KMS-11 (cell line): ENCODE measurements around the gene CCDC154.

Source experiments
- H2AFZ ChIP-seq: fragments of 200-600 bp; sonication (generic); 2 replicates; pipeline ENCODE4 v1.6.1; 2016; ENCODE audit warnings: antibody characterized with exemption, mixed run types, low read depth
- H3K27ac ChIP-seq: fragments of 200-600 bp; sonication (generic); 2 replicates; pipeline ENCODE4 v1.6.1; 2016; ENCODE audit warnings: mild to moderate bottlenecking, mixed run types
- H3K27me3 ChIP-seq: fragments of 200-600 bp; sonication (generic); 2 replicates; pipeline ENCODE4 v1.6.1; 2017; ENCODE audit warnings: mild to moderate bottlenecking, low read depth, mixed run types, moderate library complexity; ENCODE audit not compliant: insufficient read depth
- H3K36me3 ChIP-seq: fragments of 200-600 bp; sonication (generic); 2 replicates; pipeline ENCODE4 v1.6.1; 2017; ENCODE audit warnings: mild to moderate bottlenecking, mixed run types; ENCODE audit not compliant: insufficient read depth
- H3K4me1 ChIP-seq: fragments of 200-600 bp; sonication (generic); 2 replicates; pipeline ENCODE4 v1.6.1; 2016; ENCODE audit warnings: mild to moderate bottlenecking, low read depth, mixed run types; ENCODE audit not compliant: poor library complexity, severe bottlenecking
- H3K4me2 ChIP-seq: fragments of 200-600 bp; sonication (generic); 2 replicates; pipeline ENCODE4 v1.7.0; 2016; ENCODE audit warnings: mild to moderate bottlenecking, mixed run types
- H3K4me3 ChIP-seq: fragments of 200-600 bp; sonication (generic); IDR thresholded peaks from 2 replicates; pipeline ENCODE4 v1.6.1; 2017; ENCODE audit warnings: low read depth, low read length, mixed read lengths; ENCODE audit not compliant: insufficient read depth
- H3K79me2 ChIP-seq: fragments of 200-600 bp; sonication (generic); 2 replicates; pipeline ENCODE4 v1.6.1; 2016; ENCODE audit warnings: low read depth, mixed run types; ENCODE audit not compliant: insufficient read depth
- H3K9ac ChIP-seq: fragments of 200-600 bp; sonication (generic); 2 replicates; pipeline ENCODE4 v1.6.1; 2016; ENCODE audit warnings: mild to moderate bottlenecking, mixed run types
- H4K20me1 ChIP-seq: fragments of 200-600 bp; sonication (generic); 2 replicates; pipeline ENCODE4 v1.6.1; 2016; ENCODE audit warnings: mild to moderate bottlenecking, mixed run types; ENCODE audit not compliant: insufficient read depth
- TF ChIP-seq, protein P1 (sequence below): fragments of 200-600 bp; sonication (generic); conservative IDR thresholded peaks from 2 replicates; pipeline ENCODE4 v1.6.1; 2017; ENCODE audit warnings: low read depth, mild to moderate bottlenecking, antibody characterized with exemption, low read length, moderate library complexity, mixed read lengths

CCDC154 gene

DNA sequence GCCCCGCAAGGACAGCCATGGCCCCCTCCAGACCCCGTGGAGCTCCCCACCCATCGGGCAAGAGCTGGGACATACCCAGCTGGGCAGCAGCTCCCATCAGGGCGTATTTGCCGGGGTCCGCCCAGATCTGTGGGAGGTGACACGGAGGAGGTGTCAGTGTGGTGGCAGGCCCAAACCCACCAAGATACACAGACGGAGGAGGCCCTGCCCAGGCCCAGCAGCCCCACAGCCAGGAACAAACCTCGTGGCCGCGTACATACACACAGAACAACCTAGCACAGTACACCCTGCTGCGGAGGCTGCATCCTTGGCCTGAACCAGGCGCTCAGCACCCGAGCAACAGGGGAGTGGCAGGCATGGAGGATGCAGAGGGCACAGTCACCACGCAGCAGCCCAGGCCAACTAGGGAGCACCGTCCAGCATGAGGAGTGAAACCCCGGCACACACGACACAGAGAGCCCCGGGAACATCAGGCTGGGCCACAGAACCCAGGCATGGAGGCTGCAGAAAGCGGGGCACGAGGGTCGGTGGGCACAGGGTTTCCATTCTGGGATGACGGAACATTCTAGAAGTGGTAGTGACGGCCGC is 4.9 kb upstream of the CCDC154 start:
- H3K4me2 ChIP-seq = no peak overlapping the region
- H3K4me1 ChIP-seq = no peaks in the 10 kb centered on the region
- no peak overlapping the region for H3K9ac ChIP-seq
- H3K36me3 ChIP-seq = no peaks in the 10 kb centered on the region
- no peaks in the 10 kb centered on the region for H4K20me1 ChIP-seq
- TF ChIP-seq, protein P1, sequence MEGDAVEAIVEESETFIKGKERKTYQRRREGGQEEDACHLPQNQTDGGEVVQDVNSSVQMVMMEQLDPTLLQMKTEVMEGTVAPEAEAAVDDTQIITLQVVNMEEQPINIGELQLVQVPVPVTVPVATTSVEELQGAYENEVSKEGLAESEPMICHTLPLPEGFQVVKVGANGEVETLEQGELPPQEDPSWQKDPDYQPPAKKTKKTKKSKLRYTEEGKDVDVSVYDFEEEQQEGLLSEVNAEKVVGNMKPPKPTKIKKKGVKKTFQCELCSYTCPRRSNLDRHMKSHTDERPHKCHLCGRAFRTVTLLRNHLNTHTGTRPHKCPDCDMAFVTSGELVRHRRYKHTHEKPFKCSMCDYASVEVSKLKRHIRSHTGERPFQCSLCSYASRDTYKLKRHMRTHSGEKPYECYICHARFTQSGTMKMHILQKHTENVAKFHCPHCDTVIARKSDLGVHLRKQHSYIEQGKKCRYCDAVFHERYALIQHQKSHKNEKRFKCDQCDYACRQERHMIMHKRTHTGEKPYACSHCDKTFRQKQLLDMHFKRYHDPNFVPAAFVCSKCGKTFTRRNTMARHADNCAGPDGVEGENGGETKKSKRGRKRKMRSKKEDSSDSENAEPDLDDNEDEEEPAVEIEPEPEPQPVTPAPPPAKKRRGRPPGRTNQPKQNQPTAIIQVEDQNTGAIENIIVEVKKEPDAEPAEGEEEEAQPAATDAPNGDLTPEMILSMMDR = no peak
- H3K79me2 ChIP-seq = no peaks in the 10 kb centered on the region
- no peaks in the 10 kb centered on the region for H3K27me3 ChIP-seq
- H2AFZ ChIP-seq = no peak overlapping the region
- H3K27ac ChIP-seq = no peak overlapping the region
- H3K4me3 ChIP-seq = no peak overlapping the region

DNA sequence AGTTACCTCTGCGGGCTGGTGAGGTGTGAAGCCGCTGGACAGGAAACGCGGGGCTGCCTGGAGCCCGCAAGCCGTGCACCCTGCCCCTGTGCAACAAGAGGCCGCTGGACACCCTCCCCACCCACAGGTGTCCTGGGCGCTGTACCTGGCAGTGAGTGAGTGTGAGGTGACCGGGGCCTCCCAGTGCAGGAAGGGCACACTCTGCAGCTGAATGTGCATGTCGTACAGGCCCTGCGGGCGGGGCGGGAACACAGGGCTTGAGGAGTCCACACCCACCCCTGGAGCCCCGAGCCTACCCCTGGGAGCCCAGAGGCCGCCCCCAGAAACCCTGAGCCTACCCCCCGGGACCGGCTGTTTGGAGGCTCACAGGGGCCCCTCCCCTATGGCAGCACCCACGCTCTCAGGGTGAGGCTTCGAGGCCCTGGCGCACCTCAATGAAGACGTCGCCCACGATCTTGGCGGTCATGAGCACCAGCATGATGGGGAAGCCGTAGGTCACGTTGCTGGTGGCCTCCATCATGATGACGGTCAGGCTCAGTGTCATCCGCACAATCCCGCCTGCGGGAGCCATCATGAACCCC is 4.3 kb upstream of the CCDC154 start:
- Histone ChIP-seq H3K9ac (no peak overlapping the region), H3K4me3 (no peak overlapping the region), H3K4me2 (no peak overlapping the region), H3K27ac (no peak overlapping the region), H3K36me3 (no peaks in the 10 kb centered on the region), H3K79me2 (no peaks in the 10 kb centered on the region), H3K4me1 (no peaks in the 10 kb centered on the region), H4K20me1 (no peaks in the 10 kb centered on the region), H2AFZ (no peak overlapping the region), H3K27me3 (0 out of 2 replicates have a peak, but pooled peaks cover 1% of the 10 kb centered on the region)
- TF ChIP-seq, protein P1 = no peak

DNA sequence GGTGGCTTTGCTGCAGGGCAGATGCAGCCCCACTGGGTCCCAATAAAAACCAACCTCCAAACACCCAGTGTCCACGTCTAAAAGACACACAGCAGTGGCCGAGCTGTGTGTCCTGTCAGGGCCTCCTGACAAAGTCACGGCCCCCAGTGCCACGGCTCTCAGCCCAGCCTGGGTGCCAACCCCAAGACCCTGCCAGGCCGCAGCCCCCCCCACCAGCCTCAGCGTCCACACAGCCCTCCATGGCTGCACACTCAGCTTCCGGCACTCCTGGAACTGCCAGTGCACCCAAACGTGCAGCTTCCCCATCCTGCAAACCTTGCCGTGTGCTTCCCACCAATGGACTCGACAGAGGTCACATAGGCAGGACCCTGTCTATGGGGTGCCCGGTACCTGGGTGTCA is 3.6 kb upstream of the CCDC154 start:
- Histone ChIP-seq H3K27me3 (0 out of 2 replicates have a peak, but pooled peaks cover 3% of the 10 kb centered on the region), H4K20me1 (no peaks in the 10 kb centered on the region), H3K4me3 (no peak overlapping the region), H3K4me1 (no peaks in the 10 kb centered on the region), H3K27ac (no peak overlapping the region), H2AFZ (no peak overlapping the region), H3K36me3 (no peaks in the 10 kb centered on the region), H3K9ac (no peak overlapping the region), H3K4me2 (no peak overlapping the region), H3K79me2 (no peaks in the 10 kb centered on the region)
- TF ChIP-seq, protein P1 = no peak

DNA sequence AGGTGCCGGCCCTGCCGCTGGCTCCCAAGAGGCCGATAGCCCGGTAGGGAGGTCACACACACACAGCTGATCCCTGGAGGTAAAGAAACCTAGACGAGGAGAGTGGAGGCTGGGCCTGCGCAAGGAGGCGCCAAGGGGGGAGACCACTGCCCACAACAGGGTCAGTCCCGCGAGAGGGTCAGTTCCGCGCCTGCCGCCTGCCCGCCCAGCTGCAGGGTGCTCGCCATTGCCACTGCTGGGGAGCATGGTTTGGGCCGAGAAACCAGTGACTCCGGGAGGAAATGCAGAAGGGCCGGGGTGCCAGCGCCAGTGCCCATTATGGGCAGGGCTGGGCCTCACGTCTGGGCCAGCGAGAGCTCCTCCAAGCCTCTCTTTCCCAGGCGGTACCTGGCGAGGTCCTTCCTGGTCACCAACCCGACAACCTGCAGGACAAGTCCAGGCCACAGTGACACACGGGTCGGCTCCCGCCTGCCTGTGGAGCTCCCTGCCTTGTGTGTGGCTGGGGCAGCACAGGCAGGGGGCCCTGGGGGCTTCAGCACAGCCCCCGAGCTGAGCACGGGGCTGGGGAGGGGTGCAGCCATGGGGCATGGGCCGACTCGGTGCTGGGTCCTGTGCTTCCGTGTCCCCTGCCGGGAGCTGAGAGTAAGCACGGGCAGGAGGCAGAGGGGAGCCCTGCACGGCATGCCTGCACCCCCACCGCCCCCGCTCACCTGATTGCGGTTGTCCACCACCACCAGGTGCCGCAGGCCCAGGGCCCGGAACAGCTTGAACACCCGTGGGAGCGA is 2.1 kb upstream of the CCDC154 start:
- Histone ChIP-seq H3K4me2 (no peak overlapping the region), H3K79me2 (no peaks in the 10 kb centered on the region), H3K9ac (no peak overlapping the region), H3K4me3 (no peak overlapping the region), H2AFZ (no peak overlapping the region), H3K27me3 (peaks cover 12% of the 10 kb centered on the region; the same call in 1 of the 2 replicates), H3K27ac (no peak overlapping the region), H4K20me1 (no peaks in the 10 kb centered on the region), H3K36me3 (no peaks in the 10 kb centered on the region), H3K4me1 (no peaks in the 10 kb centered on the region)
- TF ChIP-seq, protein P1 = no peak
